CD4-positive, alpha-beta T cell treated with Interleukin-2 at 100 ng/mL for 4 hours (primary cell): ENCODE measurements around the gene SRSF10.
"Not testable (repeated sequence)": the region's sequence is repeated elsewhere in the genome, so short reads cannot be mapped to it uniquely, and the experiment has no call there.

Experiments
- DNase-seq: peaks from one replicate; pipeline ENCODE4 v3.0.0-alpha.2; 2020; ENCODE audit warnings: low spot score

SRSF10 gene

GRCh38 chr1:23958810-23959460 lies 21.2 kb downstream of the SRSF10 start:
- DNase-seq, result peak; percentile 93

- not testable (repeated sequence) for DNase-seq
These were observed 21.9 kb downstream of the SRSF10 start for GRCh38 chr1:23958040-23958809.

- DNase-seq, result no peak
These were observed 23.0 kb downstream of the SRSF10 start for GRCh38 chr1:23957096-23957495.

GRCh38 chr1:23953020-23953419 lies 27.1 kb downstream of the SRSF10 start:
- no peak for DNase-seq

DNA sequence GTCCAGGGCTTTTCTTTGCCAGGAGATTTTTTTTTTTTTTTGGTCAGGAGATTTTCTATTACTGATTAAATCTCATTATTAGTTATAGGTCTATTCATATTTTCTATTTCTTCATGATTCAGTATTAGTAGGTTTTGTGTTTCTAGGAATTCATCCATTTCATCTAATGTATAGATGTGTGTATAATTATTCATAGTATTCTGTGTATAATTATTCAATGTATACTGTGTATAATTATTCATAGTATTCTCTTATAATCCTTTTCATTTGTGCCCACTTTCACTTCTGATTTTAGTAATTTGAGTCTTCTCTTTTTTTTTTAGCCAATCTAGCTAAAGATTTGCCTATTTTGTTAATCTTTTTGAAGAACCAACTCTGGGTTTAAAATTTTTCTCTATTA lies 32.8 kb downstream of the SRSF10 start:
- DNase-seq, result no peak

DNA sequence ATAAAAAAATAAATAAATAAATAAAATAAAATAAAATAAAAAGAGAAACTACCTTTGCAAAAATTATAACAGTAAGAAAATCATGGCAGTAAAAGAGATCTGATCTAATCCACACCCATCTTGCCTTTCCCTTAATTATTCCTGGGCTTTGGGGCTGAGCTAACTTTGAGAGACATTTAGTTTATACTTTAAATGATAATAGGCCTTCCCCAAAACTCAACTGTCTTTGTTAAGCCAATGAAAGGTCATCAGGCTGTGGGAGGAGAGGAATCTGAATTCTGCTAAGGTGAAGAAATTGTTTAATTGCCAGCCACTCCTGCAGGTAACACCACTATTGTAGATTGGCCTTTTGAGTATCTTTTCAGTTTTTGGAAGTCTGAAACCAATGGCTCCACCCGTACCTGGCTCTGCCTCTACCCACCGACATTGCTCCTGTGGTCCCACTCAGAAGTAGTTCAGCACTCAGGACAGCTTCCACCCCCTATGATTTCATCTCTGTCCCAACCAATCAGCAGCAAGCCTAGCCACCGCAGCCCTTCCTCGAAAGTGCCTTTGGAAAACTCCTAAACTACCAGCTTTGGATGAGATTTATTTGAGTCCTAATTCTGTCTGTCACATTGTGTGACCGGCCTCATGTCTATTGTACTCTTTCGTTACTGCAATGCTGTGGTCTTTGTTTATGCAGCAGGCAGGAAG lies 43.5 kb downstream of the SRSF10 start:
- no peak for DNase-seq

DNA sequence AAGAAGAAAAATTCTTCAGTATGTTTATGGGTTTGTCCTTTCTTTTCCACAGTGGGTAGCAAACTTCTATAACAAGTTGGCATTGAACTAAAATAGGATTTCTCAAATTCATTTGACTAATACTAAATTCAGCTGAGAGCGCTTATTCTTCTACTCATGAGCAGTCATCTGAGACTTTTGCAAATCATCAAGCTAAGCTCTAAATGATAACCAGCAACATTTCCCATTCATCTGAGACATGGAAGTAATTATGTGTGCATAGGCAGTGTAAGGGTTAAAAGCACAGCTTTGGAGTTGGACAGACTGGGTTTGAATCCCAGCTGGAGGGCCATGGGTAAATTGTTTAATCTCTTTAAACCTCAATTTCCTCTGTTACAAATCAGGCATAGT lies 48.6 kb downstream of the SRSF10 start:
- DNase-seq, result no peak

- no peak for DNase-seq
These were observed 49.2 kb downstream of the SRSF10 start for GRCh38 chr1:23930861-23931490.

GRCh38 chr1:23930270-23930669 lies 49.9 kb downstream of the SRSF10 start:
- DNase-seq, result no peak

DNA sequence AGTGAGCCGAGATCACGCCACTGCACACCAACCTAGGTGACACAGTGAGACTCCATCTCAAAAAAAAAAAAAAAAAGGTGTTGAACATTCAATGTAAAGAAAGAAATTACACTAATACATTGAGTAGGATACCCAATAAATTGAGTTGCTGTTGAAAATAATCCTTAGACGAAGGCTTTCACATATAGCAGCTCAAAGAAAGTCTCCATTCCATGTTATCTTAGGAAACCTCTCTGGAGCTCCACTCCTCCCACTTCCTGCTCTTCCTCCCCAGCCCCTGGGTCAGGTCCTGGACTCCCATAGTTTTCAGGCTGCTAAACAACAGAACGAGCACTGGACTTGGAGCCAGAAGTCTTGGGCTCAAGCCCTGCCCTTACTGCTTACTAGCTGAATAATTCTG lies 51.3 kb downstream of the SRSF10 start:
- DNase-seq, result no peak

- no peak for DNase-seq
These were observed 53.0 kb downstream of the SRSF10 start for GRCh38 chr1:23927097-23927496.

GRCh38 chr1:23925279-23925678 lies 54.8 kb downstream of the SRSF10 start:
- no peak for DNase-seq

GRCh38 chr1:23924601-23925000 lies 55.5 kb downstream of the SRSF10 start:
- DNase-seq, result no peak

GRCh38 chr1:23923592-23924499 lies 56.3 kb downstream of the SRSF10 start:
- no peak for DNase-seq

DNA sequence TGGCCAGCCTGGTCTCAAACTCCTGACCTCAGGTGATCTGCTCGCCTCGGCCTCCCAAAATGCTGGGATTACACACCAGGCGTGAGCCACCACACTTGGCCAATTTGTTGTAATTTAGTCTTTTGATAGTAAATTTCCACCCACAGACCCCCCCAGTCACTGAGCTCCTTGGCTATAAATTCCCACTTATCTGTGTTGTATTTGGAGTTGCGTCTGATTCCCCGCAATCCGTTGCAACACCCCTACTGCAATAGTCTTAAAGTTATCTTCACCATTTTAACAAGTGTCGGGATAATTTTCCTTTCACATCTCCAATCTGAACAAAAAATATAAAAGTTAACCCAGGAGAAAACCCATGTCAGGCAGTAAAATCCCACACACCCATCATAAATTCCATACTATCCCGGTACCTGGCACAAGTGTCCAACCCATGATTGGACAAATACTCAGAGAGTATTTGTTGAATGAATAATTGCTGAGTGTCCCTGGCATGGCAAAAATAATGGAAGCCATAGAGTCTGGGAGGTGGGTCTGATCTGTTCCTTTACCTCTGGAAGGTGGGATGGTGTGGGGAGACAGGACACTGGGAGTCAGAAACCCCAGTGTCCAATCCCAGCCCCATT lies 57.7 kb downstream of the SRSF10 start:
- DNase-seq, result no peak

DNA sequence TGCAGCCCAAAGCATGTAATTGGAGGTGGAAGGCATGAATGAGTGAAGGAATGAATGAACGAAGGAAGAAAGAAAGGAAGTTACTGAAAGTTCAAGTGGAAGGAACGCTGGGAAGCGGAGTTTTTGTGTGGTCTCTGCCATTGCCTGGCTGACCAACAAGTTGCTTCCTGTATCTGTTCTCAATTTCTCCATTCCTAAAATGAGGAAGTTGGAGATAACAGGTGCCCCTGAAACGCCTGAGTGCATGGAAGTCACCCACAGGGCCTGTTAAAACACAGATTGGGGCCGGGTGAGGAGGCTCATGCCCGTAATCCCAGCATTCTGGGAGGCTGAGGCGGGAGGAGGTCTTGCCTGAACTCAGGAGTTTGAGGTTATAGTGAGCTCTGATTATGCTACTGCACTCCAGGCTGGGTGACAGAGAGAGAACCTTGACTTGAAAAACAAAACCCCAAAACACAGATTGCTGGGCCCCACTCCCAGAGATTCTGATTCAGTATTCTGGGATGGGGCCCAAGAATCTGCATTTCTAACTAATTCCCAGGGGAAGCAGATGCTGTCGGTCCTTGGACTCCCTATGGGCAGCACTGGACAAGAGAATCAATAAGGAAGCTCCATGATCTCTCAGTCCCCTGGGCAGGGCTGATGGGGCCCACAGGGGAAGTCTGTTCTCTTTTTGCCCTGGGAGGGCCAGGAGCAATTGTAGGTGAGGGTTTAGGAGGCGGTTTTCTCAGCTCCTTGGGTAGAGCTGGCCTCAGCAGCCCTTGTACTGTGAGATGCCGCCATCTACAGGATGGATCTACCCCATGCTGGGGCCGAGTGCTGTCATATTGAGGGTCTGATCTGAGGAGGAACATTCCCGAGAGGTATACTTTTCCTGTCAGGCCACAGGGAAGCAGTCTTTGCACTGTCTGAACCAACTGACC lies 63.7 kb downstream of the SRSF10 start:
- DNase-seq, result peak; percentile 61

DNA sequence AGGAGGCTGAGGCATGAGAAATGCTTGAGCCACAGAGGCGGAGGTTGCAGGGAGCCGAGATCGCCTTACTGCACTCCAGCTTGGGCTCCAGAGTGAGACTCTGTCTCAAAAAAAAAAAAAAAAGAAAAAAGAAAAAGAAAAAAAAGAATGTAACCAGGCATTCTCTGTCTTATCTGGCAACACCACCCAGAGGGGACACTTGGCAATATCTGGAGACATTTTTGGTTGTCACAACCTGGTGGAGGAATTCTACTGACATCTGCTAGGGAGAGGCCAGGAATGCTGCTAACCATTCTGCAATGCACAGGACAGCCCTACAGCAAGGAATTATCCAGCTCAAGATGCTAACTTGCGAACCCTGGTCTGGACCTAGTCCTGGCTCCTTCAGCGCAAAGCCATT lies 64.7 kb downstream of the SRSF10 start:
- DNase-seq, result no peak

DNA sequence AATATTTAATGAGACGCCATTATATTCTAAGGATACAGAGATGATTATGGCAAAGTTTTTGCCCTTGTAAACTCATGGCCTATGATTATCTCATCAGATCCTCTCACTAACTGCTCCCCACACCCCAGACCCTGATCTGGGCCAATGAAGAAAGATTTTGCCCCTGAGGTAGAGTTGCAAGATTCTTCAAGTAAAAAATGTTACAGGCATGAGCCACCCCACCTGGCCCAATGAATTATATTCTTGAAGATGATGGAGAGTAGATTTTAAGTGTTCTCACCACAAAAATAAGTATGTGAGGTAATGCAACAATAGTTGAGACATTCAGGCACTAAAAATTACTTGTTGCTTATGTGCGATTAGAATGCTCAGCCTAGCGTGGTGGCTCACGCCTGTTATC lies 65.2 kb downstream of the SRSF10 start:
- no peak for DNase-seq
